ENCODE data around the gene HTR3A.
A peak's percentile ranks its signal among the peaks of the same experiment; 100 is the strongest.

The HTR3A gene

DNA sequence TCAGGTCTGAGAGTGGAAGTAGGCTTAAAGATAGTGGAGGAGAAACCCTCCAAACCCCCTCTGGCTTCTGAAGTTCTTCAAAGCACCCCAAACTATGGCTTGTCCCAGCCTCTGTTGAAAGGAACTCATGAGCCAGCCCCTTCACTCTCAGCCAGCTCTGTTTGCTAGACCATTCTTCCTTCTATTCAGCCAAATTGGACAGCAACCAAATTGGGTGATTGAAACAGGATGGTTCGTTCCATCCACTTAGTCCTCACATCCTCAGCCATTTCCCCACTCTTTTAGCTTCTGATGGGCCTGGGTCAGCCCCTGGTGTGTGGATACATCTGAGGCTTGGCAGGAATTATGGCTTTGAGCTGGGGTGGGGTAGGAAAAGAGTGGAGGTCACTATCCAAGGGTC, 4.5 kb downstream of the HTR3A start:
- DNase-seq (ENCODE audit: low read depth in 2 of 2), result no peak

DNA sequence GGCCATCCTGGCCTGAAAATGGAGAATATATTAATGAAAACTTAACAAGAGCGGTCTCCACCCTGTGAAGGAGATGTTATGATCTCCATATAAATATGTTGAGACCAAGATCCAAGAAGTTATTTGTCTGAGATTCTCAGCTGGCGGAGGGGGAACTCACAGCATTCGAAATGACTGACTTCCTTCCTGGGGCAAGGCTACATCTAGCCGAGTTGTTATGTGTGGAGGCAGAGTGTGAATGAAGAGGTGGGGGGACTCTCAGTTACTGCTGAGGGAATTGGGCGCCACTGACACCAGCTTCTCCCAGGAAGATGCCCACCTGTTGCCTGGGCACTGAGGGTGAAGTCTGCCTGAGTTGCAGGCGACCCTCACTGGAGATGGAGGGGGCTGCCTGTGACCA, 5.9 kb downstream of the HTR3A start:
- DNase-seq (ENCODE audit: low read depth in 2 of 2), result no peak

DNA sequence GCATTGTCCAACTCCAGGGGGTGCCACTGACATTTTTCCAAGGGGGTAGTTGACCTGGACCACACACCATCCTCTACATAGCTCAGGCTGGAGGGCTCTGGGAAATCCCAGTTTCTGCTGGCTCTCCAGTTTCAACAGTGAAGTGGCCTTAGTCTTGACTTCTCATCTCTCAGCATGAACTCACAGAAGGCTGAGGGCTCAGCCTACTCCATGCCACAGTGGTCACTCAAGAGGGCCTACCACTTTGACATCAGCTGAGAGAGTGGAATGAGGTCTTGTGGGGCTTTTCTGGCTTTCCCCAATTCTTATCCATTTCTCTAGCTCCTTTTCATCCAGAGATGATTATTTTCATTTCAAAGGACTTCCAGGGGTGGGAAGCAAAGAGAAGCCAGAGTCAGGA, 7.4 kb downstream of the HTR3A start:
- no peak for DNase-seq (ENCODE audit: low read depth in 2 of 2)

DNA sequence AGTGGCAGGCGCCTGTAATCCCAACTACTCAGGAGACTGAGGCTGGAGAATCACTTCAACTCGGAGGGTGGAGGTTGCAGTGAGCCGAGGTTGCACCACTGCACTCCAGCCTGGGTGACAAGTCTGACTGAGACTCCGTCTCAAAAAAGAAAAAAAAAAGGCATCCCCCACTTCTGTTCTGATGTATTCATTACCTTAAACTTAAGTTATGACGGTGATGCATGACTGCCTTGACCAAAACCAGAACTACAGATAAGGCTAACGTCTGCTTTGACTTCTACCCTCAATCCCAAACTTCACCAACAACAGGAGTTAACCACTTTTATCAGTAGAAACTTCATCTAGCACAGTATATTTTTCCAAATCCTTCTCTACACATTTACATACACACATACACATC, 9.9 kb downstream of the HTR3A start:
- DNase-seq (ENCODE audit: low read depth in 2 of 2), result no peak

DNA sequence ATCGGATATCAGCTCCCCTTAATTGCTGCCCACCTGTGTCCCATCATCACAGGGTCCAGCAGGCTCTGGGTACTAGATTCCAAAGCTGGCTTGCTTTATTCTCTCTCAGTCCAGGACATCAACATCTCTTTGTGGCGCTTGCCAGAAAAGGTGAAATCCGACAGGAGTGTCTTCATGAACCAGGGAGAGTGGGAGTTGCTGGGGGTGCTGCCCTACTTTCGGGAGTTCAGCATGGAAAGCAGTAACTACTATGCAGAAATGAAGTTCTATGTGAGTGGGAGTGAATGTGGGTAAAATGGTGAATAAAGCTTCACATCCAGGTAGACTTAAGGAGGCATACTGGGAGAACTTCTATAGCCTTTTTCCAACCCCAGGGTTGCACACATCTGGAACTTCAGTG, 11.0 kb downstream of the HTR3A start:
- no peak for DNase-seq (ENCODE audit: low read depth in 2 of 2)

DNA sequence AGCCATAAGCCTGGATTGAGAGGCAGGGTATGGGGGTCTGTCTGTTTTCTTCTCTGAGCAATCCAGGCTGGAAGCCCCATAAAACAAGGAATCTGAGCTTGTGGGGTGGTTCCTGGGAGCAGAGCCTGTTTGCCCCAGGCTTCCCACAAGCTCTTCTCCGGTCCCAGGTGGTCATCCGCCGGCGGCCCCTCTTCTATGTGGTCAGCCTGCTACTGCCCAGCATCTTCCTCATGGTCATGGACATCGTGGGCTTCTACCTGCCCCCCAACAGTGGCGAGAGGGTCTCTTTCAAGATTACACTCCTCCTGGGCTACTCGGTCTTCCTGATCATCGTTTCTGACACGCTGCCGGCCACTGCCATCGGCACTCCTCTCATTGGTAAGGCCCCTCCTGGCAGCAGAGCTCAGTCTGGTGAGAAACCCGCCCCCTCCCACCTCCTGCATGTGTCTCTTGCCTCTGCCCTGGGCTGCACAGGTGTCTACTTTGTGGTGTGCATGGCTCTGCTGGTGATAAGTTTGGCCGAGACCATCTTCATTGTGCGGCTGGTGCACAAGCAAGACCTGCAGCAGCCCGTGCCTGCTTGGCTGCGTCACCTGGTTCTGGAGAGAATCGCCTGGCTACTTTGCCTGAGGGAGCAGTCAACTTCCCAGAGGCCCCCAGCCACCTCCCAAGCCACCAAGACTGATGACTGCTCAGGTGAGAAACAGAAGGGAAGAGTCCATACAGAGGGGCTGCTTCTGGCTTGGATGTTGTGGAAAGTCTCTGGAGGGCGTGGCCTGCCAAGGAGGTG, 11.6 kb downstream of the HTR3A start:
- no peak for DNase-seq (ENCODE audit: low read depth in 2 of 2)

DNA sequence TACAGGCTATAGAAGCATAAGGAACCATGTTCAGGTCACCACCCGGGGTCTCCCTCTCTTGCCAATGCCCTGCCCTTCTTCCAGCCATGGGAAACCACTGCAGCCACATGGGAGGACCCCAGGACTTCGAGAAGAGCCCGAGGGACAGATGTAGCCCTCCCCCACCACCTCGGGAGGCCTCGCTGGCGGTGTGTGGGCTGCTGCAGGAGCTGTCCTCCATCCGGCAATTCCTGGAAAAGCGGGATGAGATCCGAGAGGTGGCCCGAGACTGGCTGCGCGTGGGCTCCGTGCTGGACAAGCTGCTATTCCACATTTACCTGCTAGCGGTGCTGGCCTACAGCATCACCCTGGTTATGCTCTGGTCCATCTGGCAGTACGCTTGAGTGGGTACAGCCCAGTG, 14.5 kb downstream of the HTR3A start:
- DNase-seq (ENCODE audit: low read depth in 2 of 2), result no peak

DNA sequence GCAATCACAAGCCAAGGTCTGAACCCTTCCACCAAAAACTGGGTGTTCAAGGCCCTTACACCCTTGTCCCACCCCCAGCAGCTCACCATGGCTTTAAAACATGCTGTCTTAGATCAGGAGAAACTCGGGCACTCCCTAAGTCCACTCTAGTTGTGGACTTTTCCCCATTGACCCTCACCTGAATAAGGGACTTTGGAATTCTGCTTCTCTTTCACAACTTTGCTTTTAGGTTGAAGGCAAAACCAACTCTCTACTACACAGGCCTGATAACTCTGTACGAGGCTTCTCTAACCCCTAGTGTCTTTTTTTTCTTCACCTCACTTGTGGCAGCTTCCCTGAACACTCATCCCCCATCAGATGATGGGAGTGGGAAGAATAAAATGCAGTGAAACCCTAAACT, 15.0 kb downstream of the HTR3A start:
- DNase-seq (ENCODE audit: low read depth in 2 of 2), result no peak

DNA sequence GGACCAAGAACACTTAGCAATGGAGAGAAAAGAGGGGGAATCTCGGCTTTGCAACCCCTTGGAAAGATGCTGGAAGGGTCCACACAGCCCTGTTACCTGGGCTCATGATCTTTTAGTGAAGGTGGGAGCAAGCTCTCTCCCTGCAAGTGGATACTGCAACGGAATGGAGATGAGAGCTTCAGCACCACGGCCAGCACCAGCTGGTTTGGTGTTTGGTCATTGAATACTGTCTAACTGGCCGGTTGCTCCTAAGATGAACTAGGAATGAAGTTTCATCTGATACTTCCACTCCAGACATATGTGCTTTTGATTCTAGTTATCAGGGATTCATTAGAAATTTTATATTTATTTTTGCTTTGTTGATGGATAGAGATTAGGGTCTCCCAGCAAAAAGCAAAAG, 16.3 kb downstream of the HTR3A start:
- no peak for DNase-seq (ENCODE audit: low read depth in 2 of 2)

DNA sequence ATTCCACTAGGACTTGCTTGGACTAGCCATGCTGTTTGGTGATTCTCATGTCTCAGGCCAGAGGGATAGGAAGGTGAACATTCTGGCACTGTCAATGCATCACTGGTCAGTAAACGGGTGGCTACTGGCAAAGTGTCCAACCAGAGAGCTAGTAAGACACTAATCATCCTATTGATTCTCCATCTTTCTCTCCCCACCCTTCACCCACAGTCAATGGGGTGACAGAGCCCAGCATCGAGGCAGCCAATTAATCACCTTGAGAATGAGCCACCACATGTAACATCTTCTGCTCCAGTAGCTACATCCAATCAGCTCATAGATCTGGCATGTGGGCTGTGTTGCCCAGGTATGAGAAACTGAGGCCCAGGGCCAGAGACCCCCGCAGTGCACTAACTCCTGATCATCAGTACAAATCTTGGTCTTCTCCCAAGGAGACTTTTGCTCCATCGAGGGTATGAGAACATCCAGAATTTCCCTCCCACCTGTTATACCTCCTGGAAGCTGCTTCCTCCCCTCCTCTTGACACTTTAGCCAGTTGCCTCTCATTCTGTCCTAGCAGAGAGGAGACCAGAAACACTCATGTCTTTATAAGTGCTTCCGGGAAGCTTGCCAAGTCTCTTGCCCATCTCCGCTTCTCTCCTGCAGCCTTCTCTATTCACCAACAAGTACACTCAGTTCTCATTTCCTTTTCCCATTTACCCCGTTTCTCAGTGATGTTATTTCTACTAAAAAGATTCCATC, 17.0 kb downstream of the HTR3A start:
- no peak for DNase-seq (ENCODE audit: low read depth in 2 of 2)

DNA sequence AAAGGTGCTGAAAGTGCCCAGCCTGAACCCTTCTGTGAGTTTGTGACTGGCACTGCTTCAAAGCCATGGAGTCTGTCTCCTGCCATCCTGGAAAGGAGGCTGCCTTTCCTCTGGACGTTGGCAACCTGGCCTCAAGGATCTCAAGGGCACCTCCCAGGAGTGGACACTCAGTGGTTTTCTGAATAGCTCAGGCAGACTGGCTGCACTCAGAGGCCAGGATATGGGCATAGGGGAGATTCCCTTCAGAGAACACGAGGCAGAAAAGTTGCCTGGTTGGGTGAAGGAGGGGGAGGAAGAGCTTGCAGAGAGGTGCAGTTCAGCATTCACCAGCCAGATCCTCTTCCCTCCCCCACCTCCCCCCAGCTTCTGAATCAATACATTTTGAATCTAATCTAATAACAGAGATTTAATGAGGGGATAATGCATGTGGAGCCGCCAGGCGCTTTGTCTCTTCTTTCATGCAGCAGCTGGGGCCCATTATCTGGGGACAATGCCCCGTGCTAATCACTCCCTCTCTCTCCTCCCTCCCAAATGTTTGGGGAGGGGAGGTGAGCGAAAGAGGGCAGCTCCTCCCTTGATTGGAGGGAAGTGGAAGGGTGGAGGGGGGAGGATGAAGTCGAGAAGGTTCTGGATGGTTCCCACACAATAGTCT, 17.7 kb downstream of the HTR3A start:
- no peak for DNase-seq (ENCODE audit: low read depth in 2 of 2)

DNA sequence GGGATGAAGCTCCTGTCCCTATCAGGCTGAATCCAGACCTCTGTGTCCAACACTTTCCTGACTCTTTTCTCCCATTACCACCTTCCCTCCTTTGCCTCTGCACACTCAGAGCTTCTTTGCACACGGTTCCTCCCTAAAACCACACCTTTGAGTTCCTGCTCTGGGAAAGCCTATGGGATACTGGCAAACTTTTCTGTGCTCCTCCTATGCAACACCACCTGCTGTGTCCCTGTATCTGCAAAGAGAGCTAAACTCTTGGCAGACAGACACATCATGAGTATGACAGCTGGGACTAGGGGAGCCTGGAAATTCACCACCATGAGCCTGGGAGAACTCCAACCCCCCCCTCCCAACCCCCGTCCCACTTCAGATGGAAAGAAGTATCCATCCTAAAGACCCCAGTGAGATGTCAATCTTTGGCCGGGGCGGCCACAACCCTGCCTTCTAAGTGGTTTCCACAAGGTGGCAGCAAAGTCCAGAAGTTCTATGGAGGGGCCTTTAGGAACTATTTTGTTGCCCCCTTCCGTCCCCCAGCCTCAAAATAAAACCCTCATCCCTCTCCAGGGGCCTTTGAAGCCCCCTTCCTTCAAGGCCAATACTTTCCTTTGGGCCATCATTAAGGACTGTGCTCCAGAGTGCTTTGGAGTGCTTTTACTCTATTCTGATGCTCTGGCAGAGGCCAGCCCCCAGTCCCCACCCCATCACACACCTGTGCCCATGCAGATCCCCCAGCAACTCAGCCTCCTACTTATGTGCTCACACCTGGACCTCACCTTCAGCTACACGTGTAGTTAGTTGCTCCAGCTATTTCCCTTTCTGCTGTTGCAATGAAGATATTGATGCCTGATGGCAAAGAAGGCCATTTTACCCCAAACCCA, 19.4 kb downstream of the HTR3A start:
- peak; percentile 5 to 10 for DNase-seq (ENCODE audit: low read depth in 2 of 2)

DNA sequence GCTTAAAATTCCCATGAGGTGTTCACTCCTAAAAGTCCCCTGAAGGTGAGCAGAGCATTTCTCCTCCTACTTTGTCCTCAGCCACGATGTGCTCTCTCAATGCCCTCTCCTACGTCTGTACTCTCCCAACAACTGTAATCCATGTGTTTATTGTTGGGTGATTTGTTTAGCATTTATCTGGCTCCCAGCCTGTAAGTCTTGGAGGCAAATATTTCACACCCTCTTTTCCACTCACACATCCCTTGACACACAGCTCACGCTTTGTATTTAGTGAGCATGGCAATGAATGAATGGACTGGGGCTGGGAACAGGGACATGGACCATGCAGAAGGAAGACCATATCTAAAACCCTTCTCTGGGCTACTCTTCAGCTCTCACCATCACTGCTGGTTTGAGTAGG, 22.6 kb downstream of the HTR3A start:
- no peak for DNase-seq (ENCODE audit: low read depth in 2 of 2)

DNA sequence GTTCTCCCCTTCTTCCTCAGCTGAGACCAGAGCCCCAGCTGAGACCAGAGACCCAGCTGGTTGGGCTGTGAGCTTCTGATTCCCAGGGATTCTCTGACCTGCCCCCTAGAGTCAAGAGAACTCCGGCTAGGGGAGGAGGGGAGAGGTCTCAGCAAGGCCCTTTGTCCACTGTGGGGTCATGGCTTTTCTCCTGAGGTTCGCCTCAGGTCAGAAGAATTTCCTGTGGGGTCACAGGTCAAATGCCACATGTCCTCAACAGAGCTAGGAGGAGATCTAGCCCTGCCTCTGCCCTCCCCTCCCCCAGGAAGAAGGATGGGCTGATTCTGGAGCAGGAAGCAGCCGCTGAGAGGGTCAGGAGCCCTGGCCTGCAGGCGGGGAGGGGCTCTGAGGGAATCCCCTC, 23.7 kb downstream of the HTR3A start:
- DNase-seq (ENCODE audit: low read depth in 2 of 2), result no peak

DNA sequence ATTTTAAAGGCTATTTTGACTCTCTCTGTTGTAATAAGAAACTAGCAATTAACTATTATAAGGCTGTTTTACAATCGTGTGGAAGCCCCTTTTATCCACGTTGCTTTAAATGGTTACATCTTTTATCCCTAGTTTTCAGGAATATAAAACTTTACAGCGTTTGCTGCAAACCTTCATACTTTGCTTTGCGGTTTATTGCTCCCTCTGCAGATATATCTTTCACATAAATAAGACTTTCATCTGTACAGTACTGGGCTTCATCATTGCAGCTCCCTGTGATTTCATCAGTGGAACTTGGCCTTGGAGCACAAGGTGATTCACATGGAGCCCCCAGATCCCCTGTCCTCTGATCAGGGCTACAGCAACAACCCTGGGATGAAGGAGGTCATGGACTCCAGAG, 25.6 kb downstream of the HTR3A start:
- DNase-seq (ENCODE audit: low read depth in 2 of 2), result no peak

DNA sequence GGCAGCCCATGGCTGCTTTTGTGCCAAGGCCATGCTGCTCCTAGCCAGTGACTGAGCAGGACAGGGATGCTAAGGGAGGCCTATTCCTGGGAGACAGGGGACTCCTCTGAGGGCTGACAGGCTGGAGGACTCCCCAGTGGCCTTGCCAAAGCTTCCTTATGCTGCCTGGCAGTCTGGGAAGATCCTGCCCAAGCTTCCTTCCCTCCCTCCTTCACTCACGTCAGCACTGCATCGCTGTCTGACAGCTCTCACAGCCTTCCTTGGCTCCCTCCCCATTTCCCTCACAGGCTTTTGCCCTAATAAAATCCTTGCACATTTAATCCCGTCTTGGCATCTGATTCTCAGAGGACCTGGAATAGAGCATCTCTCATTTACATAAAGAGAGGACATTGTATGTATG, 26.5 kb downstream of the HTR3A start:
- DNase-seq (ENCODE audit: low read depth in 2 of 2), result no peak

DNA sequence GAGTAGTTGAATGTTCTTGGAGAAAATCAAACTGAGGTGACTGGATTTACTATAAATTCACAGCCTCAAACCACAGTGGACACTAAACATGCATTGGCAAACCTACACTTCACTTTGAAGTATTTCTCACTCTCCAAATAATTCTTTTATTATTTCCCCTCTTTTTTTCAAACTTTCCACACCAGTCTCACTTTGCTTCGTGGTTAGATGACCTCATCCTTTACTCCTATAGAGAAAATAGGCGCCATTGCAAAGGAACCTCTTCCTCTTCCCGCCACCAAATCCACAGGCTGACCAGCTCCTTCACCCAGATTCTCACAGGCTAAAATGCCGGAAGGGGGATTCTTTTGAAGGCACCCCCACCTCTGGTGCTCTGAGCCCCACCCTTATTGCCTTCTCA, 33.4 kb downstream of the HTR3A start:
- no peak for DNase-seq (ENCODE audit: low read depth in 2 of 2)

DNA sequence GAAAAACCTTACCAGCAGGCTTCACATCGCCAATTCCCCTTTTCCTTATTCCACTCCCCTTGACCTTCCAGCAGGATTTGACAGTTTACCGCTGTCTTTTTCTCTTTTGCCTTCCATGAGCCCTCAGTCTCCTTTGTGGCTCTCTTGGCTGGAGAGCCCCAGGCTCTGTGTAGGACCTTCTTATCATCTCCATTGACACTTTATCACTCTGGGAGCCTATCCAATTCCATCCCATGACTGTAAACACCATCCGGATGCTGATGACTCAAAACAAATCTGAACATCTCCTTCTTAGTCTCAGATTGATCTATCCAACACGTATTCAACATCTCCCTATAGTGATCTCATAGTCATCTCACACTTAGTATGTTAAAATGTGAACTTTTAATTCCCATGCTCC, 36.0 kb downstream of the HTR3A start:
- DNase-seq (ENCODE audit: low read depth in 2 of 2), result no peak

DNA sequence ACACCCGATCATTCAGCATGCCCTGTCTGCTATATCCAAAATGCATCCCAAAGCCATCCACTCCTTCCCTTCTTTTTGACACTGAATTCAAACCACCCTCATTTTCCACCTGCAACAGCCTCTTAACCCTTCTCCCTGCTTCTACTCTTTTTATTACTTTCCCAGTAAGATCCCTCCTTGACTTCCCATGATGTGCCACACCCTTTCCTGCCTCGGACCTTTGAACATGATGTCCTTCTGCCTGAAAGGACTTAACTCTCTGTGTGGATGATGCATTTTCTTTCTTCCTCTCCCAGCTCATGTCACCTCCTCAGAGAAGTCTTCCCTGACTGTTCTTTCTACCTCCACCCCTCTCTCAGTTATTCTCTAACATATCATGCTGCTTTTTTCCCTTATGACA, 36.5 kb downstream of the HTR3A start:
- no peak for DNase-seq (ENCODE audit: low read depth in 2 of 2)

DNA sequence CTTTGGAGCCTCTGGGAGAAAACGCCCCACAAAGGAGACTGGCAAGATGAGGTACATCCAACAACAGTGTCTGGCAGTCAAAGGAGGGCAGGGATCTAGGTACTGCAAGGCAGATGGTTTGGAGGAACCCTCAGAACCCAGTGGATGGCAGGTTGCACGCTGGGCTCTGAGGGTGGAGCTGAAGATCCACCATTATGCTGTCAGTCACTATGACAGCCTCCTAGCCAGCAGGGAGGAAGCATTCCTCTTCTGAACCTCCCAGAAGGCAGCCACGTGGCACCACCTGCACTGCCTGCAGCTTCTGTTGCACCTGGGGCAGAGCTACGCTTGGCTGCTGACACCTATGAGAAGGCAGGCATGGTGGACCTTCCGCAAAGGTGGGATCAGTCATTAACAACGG, 40.2 kb downstream of the HTR3A start:
- DNase-seq (ENCODE audit: low read depth in 2 of 2), result no peak

DNA sequence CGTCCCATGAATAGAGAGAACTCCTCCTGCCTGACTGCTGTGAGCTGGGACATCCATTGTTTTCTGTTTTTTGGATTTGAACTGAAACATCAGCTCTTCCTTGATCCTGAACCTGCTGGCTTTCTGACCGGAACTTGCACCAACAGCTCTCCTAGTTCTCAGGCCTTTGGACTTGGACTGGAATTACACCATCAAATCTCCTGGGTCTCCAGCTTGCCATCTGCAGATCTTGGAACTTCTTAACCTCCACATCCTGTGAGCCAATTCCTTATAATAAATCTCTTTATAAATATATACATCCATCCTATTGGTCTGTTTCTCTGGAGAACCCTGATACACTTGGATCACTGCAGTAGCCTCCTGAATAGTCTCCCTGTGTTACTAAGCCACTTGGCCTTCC, 42.1 kb downstream of the HTR3A start:
- no peak for DNase-seq (ENCODE audit: low read depth in 2 of 2)

DNA sequence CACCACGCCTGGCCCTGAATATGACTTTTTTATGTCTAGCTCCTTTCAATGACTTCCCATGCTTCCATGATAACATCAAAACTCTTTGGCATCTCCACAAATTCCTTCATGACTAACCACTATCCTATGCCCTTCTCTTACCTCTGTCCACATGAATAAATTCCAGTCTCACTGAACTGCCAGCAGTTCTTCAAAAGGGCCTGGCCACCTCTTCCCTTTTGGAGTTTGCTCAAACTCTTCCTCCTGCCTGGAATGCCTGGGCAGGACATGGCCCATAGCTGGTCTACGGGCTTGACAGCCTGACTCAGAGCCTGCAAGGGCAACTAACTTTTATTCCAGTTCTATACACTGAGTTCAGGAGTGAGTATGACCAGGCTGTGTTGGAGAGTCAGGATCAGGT, 42.8 kb downstream of the HTR3A start:
- no peak for DNase-seq (ENCODE audit: low read depth in 2 of 2)

Measured in stimulated activated CD4-positive, alpha-beta T cell treated with anti-CD3 and anti-CD28 coated beads, Interleukin-4, amount 100 ng/mL, for 48 hours (primary cell).